ENCODE measurements around the gene EXOSC5.
"Not testable (repeated sequence)": the region's sequence is repeated elsewhere in the genome, so short reads cannot be mapped to it uniquely, and the experiment has no call there.

EXOSC5 gene

GRCh38 chr19:41408256-41408655 lies 11.1 kb upstream of the EXOSC5 start:
- DNase-seq (ENCODE audit: low read depth, low spot score), result peak; percentile 17

GRCh38 chr19:41407271-41407670 lies 10.1 kb upstream of the EXOSC5 start:
- peak; percentile 73 for DNase-seq (ENCODE audit: low read depth, low spot score)

- no peak for DNase-seq (ENCODE audit: low read depth, low spot score)
Measured at GRCh38 chr19:41405776-41406175, 8.6 kb upstream of the EXOSC5 start.

GRCh38 chr19:41403181-41403970 lies 6.2 kb upstream of the EXOSC5 start:
- no peak for DNase-seq (ENCODE audit: low read depth, low spot score)

DNA sequence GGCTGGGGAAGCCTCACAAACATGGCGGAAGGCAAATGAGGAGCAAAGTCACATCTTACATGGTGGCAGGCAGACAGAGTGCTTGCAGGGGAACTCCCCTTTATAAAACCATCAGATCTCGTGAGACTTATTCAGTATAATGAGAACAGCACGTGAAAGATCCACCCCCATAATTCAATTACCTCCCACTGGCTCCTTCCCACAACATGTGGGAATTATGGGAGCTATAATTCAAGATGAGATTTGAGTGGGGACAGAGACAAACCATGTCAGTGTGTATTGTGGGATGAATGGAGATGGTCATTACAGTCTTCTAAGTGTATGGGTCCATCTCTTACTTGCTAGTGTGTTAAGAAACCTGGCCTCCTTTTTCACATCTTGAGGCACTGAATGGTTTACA lies 4.9 kb upstream of the EXOSC5 start:
- DNase-seq (ENCODE audit: low read depth, low spot score), result no peak

GRCh38 chr19:41401483-41401882 lies 4.3 kb upstream of the EXOSC5 start:
- no peak for DNase-seq (ENCODE audit: low read depth, low spot score)

- DNase-seq (ENCODE audit: low read depth, low spot score), result no peak
Measured at GRCh38 chr19:41399525-41399924, 2.4 kb upstream of the EXOSC5 start.

GRCh38 chr19:41399091-41399490 lies 1.9 kb upstream of the EXOSC5 start:
- no peak for DNase-seq (ENCODE audit: low read depth, low spot score)

GRCh38 chr19:41398598-41398997 lies 1.4 kb upstream of the EXOSC5 start:
- no peak for DNase-seq (ENCODE audit: low read depth, low spot score)

DNA sequence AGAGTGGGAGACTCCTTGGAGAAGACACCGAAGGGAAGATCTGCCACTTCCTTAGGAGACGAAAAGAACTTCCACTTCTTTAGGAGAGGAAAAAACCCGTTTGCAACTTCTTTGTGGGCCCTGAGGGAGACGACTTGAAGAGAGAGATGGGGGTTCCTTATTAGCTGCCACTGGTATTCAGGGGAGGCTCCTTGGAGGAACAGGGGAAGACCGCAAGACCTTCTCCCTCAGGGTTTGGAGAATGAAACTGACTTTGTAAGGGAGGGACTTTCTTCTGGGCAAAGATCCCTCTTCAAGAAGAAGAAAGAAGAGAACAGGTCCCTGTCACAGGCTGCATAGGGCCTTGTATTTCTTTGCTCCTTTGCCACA lies 875 bp upstream of the EXOSC5 start:
- DNase-seq (ENCODE audit: low read depth, low spot score), result no peak

DNA sequence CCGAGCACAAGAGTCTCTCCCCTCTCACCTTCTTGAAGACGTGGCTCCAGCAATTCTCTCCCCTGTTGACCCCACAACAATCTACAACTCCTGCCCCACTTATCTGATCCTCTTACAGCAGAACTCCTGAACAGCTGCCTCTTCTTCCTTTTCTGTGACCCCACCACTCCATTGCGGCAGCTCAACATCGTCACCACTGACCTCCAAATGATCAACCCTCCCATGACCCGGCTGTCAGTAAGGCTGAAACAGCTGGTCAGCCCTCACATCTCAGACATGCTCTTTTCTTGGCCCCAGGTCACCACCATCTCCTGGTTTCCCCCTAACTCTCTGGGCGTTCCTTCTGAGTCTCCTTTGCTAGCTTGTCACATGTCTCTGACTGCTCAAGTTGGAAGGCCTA lies 1.8 kb downstream of the EXOSC5 start:
- DNase-seq (ENCODE audit: low read depth, low spot score), result no peak

DNA sequence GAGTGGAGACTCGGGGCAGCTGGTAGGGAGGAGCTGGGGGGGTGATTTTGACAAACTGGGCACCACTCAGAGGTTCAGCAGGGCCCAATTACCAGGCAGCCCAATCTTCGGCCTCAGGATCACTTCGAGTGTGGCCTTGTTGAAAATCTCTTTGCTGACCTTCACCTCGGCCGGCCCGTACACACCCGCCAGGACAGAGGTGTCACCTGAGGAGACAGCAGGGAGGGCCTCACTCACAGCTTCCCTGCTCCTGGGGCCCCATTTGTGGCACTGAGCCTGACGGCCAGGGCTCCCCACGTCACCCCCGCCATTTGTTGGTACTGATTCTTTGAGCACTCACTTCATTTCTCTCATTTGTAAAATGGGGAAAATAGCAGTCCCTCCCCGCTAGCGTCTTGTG lies 4.4 kb downstream of the EXOSC5 start:
- no peak for DNase-seq (ENCODE audit: low read depth, low spot score)

DNA sequence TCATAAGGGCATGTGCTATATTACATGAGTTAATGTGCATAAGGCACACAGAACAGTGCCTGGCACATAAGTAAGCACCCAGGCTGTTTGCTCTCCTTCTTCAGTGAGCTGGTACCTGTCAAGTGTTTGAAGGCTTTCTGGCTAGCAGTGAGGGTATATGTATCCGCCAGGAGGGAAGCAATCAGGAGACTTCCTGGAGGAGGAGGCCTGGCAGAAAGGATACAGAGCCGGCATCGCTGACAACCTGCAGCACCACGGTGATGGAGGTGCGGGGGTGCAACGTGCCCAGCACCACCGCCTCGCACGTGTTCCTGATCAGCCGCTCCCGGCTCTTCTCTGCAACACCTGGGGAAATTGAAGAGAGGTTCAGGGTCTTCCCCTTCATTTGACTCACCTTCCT lies 5.5 kb downstream of the EXOSC5 start:
- no peak for DNase-seq (ENCODE audit: low read depth, low spot score)

GRCh38 chr19:41386442-41386841 lies 10.7 kb downstream of the EXOSC5 start:
- DNase-seq (ENCODE audit: low read depth, low spot score), result no peak

GRCh38 chr19:41384351-41384750 lies 12.8 kb downstream of the EXOSC5 start:
- no peak for DNase-seq (ENCODE audit: low read depth, low spot score)

DNA sequence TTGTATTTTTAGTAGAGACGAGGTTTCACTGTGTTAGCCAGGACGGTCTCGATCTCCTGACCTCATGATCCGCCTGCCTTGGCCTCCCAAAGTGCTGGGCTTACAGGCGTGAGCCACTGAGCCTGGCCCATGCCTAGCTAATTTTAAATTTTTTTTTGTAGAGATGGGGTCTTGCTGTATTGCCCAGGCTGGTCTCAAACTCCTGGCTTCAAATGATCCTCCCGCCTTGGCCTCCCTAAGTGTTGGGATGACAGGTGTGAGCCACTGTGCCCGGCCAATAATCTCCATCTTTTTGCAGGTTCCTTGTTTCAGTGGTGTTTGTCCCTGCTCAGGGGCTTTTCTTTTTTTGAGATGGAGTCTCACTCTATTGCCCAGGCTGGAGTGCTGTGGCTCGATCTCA lies 15.6 kb downstream of the EXOSC5 start:
- not testable (repeated sequence) for DNase-seq (ENCODE audit: low read depth, low spot score)

DNA sequence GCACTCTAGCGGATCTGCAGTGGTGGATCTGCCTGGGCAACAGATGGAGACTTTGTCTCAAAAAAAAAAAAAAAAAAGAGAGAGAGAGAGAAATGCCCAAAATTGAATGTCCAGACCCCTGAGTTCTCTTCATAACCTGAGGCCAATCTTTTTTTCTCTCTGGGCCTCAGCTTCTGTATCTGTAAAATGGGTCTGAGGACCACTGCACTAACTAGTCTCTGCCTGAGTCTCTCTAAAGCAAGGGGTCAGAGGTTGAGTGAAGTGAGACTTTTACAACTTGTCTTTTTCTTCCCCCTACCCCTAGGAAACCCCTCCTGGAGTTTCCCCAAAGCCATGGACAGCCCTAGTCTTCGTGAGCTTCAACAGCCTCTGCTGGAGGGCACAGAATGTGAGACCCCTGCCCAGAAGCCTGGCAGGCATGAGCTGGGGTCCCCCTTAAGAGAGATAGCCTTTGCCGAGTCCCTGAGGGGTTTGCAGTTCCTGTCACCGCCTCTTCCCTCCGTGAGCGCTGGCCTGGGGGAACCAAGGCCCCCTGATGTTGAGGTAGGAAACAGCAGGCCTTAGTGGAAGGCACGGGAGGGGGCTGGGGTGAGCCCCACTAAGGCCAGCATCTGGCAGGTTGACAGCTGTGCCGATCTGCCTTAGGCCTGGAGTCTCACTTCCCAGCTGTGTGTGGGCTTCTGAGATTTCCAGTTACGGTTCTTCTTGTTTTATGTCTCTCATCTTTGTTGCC lies 19.0 kb downstream of the EXOSC5 start:
- peak; percentile 62 for DNase-seq (ENCODE audit: low read depth, low spot score)

DNA sequence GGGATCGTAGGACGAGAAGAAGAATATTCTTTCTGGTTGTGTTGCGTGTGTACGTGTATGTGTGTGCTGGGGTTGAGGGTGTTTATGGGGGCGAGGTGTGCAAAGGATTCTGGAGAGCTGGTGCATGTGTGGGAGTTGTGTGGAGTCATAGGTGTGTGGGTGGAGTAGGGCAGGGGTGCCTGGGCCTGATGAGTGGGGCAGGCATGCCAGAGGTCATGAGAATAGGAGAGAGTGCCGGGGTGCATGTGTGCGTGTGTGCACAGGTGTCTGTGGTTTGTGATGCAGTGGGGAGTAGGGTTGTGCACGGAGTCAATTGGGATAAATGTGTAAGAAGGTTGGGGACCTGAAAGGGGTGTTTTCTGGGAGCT lies 20.2 kb downstream of the EXOSC5 start:
- DNase-seq (ENCODE audit: low read depth, low spot score), result no peak

- peak; percentile 62 for DNase-seq (ENCODE audit: low read depth, low spot score)
Measured at GRCh38 chr19:41376241-41376997, 20.7 kb downstream of the EXOSC5 start, which contains the start of gene TMEM91. TMEM91 (plus strand) TSS chr19:41376533; CDS start chr19:41378310, 1,777 bp downstream.

GRCh38 chr19:41373993-41374392 lies 23.2 kb downstream of the EXOSC5 start:
- DNase-seq (ENCODE audit: low read depth, low spot score), result no peak

DNA sequence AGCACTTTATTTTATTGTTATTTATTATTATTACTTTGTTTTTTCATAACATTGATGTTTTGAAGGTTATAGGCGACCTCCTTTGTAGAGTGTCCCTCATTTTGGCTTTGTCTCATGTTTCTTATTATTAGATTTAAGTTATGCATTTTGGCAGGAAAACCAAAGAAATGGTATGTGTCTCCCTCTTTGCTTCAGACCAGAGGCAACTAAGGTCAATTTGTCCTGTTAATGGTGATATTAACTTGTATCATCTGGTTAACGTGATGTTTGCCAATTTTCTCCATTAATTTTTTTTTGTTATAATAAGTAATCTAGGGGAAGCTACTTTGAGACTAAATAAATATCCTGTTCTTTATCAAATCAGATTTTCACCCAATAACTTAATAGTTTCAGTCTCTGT lies 24.7 kb downstream of the EXOSC5 start:
- no peak for DNase-seq (ENCODE audit: low read depth, low spot score)

GRCh38 chr19:41371541-41371940 lies 25.6 kb downstream of the EXOSC5 start:
- DNase-seq (ENCODE audit: low read depth, low spot score), result no peak
